ENCODE results near the gene SPOCK2. TPM values are rescaled to one million over a fixed set of nuclear protein-coding genes. Genes with fewer than 3 reads are reported as not detected.
"Not testable (repeated sequence)": the region's sequence is repeated elsewhere in the genome, so short reads cannot be mapped to it uniquely, and the experiment has no call there.

Gene SPOCK2
- total RNA-seq, 1 donor from 2014 or later, result 48.8 TPM

- H3K36me3 ChIP-seq (ENCODE audit: control insufficient read depth, insufficient read depth, low read length), result no peaks in the 10 kb centered on the region
- no peak for DNase-seq (ENCODE audit: low read depth)
- H3K4me3 ChIP-seq (ENCODE audit: low read depth, low read length), result no peak overlapping the region
- no peaks in the 10 kb centered on the region for H3K27me3 ChIP-seq (ENCODE audit: control insufficient read depth, insufficient read depth, low read length)
- TF ChIP-seq CTCF (IDR thresholded peaks at IDR 0.05; ENCODE audit: insufficient read depth, low read length, poor library complexity, severe bottlenecking), result no peak
Observed at GRCh38 chr10:72034040-72034499, 54.3 kb downstream of the SPOCK2 start.

GRCh38 chr10:72032409-72033162, 55.8 kb downstream of the SPOCK2 start:
- H3K27me3 ChIP-seq (ENCODE audit: control insufficient read depth, insufficient read depth, low read length); DNase-seq (ENCODE audit: low read depth); H3K4me3 ChIP-seq (ENCODE audit: low read depth, low read length); H3K36me3 ChIP-seq (ENCODE audit: control insufficient read depth, insufficient read depth, low read length): not testable (repeated sequence)

- no peaks in the 10 kb centered on the region for H3K27me3 ChIP-seq (ENCODE audit: control insufficient read depth, insufficient read depth, low read length)
- no peak overlapping the region for H3K4me3 ChIP-seq (ENCODE audit: low read depth, low read length)
- TF ChIP-seq CTCF (IDR thresholded peaks at IDR 0.05; ENCODE audit: insufficient read depth, low read length, poor library complexity, severe bottlenecking), result no peak
- DNase-seq (ENCODE audit: low read depth), result no peak
- H3K36me3 ChIP-seq (ENCODE audit: control insufficient read depth, insufficient read depth, low read length), result no peaks in the 10 kb centered on the region
Observed at GRCh38 chr10:72031706-72032105, 56.6 kb downstream of the SPOCK2 start.

- Histone ChIP-seq H3K27me3 (ENCODE audit: control insufficient read depth, insufficient read depth, low read length) (no peaks in the 10 kb centered on the region), H3K4me3 (ENCODE audit: low read depth, low read length) (no peak overlapping the region), H3K36me3 (ENCODE audit: control insufficient read depth, insufficient read depth, low read length) (no peaks in the 10 kb centered on the region)
- no peak for TF ChIP-seq CTCF (IDR thresholded peaks at IDR 0.05; ENCODE audit: insufficient read depth, low read length, poor library complexity, severe bottlenecking)
- DNase-seq (ENCODE audit: low read depth), result no peak
Observed at GRCh38 chr10:72030762-72031543, 57.4 kb downstream of the SPOCK2 start.

GRCh38 chr10:72029414-72029813, 58.9 kb downstream of the SPOCK2 start:
- no peak for DNase-seq (ENCODE audit: low read depth)
- Histone ChIP-seq H3K4me3 (ENCODE audit: low read depth, low read length) (no peak overlapping the region), H3K27me3 (ENCODE audit: control insufficient read depth, insufficient read depth, low read length) (no peaks in the 10 kb centered on the region), H3K36me3 (ENCODE audit: control insufficient read depth, insufficient read depth, low read length) (no peaks in the 10 kb centered on the region)
- TF ChIP-seq CTCF (IDR thresholded peaks at IDR 0.05; ENCODE audit: insufficient read depth, low read length, poor library complexity, severe bottlenecking), result no peak

- no peak for DNase-seq (ENCODE audit: low read depth)
- Histone ChIP-seq H3K27me3 (ENCODE audit: control insufficient read depth, insufficient read depth, low read length) (no peaks in the 10 kb centered on the region), H3K4me3 (ENCODE audit: low read depth, low read length) (no peak overlapping the region), H3K36me3 (ENCODE audit: control insufficient read depth, insufficient read depth, low read length) (no peaks in the 10 kb centered on the region)
- no peak for TF ChIP-seq CTCF (IDR thresholded peaks at IDR 0.05; ENCODE audit: insufficient read depth, low read length, poor library complexity, severe bottlenecking)
Observed at GRCh38 chr10:72027498-72027897, 60.9 kb downstream of the SPOCK2 start.

Data from kidney epithelial cell (primary cell).